Fibroblast of the aortic adventitia (primary cell): ENCODE measurements around the gene LSS. TPM values are rescaled to one million over a fixed set of nuclear protein-coding genes. Genes with fewer than 3 reads are reported as not detected.

Source experiments
- DNase-seq: peaks from one replicate; pipeline ENCODE4 v3.0.0-alpha.2; 2010; ENCODE audit warnings: low read depth
- H3K4me3 ChIP-seq: 2 replicates; pipeline ENCODE4 v1.5.1; 2011; ENCODE audit warnings: low read depth, mild to moderate bottlenecking, control low read depth, low read length, moderate library complexity
- CTCF ChIP-seq: IDR thresholded peaks from 2 replicates; pipeline ENCODE4 v1.5.1; 2011; ENCODE audit warnings: mild to moderate bottlenecking, low read length, control low read depth, inconsistent platforms; ENCODE audit not compliant: insufficient read depth
- total RNA-seq: library from RNA; depleted of rRNA; stranded (reverse); fragments of >200 nt; gene quantifications from 2 replicates; pipeline ENCODE4 v1.2.3, GENCODE V29; 2012; ENCODE audit warnings: low replicate concordance

The LSS gene
- total RNA-seq = 67.2 and 124 TPM in 2 replicates

GRCh38 chr21:46228345-46229051 lies at the start of gene LSS:
Gene LSS (minus strand): TSS chr21:46228774. CDS start chr21:46228745, 29 bp downstream.
- no peak for TF ChIP-seq CTCF
- peak; percentile 98 for DNase-seq
- peak within 1 kb of the TSS; percentile 92 for H3K4me3 ChIP-seq

DNA sequence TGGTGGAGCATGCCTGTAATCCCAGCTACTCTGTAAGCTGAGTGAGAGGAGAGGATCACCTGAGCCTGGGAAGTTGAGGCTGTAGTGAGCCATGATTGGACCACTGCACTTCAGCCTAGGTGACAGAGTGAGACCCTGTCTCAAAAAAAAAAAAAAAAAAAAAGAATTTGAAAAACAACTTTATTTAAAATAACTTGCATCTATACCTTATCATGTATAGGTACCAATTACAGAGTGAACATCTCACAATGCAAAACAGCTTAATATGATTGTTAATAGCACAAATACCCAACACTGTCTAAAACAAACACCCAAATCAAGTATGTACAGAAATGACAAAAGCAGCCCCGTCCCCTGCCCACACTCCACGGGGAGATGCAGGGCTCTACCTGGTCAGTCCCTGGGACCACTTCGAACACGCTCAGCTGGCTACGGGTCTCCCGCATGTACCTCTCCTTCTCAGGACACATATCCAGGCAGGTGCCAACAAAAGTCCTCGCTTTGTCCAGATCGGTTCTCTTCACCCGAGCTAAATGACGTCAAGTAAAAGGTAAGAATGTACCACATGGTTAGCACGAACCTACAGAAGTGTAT lies 46.3 kb upstream of the LSS start:
- H3K4me3 ChIP-seq = no peak overlapping the region
- no peak for DNase-seq
- TF ChIP-seq CTCF = no peak

DNA sequence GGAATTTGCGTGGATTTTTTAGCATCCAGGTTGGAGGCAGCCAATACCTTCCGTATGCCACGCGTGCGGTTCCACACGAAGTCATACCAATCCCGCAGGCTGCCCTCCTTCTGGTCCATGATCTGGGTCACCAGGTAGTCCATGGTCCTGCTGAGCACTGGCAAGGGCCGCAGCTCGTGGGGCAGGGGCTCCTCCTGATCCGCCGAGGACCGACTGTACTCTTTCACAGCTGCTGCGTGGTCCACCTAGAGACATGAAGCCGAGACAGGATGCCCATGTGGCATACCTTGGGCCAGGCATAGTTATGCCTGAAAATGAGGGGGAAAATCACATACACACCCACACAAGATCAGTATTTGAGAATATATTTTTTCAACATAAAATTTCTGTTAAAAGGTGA lies 44.8 kb upstream of the LSS start:
- DNase-seq = no peak
- no peak for TF ChIP-seq CTCF
- H3K4me3 ChIP-seq = no peak overlapping the region

DNA sequence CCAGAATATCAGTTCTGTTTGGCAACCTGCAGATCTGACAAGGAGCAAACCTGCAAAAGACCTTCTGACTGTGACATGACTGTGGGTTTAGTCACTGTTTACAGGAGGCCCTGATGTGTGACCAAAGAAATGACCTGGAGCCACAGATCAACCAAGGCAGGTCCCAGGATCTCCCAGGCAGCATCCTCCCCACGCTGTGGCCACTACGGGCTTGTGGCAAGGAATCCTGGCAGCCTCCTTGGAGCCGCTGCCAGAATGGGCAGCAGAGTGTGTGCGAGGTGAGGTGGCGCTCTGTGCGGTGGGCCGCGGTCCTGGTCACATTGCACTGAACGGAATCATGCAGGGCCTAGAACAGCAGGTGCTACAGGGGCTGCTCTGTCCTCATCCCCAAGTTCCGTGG lies 40.9 kb upstream of the LSS start:
- no peak for TF ChIP-seq CTCF
- H3K4me3 ChIP-seq = no peak overlapping the region
- no peak for DNase-seq

DNA sequence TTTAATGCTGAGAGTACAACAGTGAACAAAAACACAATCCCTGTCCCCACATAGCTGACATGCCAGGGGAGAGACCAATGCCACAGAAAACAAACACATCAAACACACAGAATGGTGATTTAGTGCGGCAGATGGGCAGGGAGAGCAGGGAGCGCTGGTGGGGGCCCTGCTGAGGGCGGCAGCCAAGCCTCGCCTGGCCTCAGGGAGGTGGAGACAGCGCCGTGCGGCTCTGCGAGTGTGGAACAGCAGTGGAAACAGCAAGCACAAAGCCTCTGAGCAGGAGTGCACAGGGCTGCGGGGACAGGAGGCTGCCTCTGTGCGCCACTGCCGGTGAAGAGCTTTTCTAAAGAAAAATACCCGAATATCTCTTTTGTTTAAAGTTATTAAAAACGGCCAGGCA lies 39.8 kb upstream of the LSS start:
- no peak for DNase-seq
- no peak for TF ChIP-seq CTCF
- no peak overlapping the region for H3K4me3 ChIP-seq

- no peak overlapping the region for H3K4me3 ChIP-seq
- TF ChIP-seq CTCF = no peak
- no peak for DNase-seq
These were observed 38.4 kb upstream of the LSS start for GRCh38 chr21:46266946-46267345.
